ENCODE data around the gene SIM2.

- TF ChIP-seq CTCF (IDR thresholded peaks at IDR 0.05; ENCODE audit: insufficient read depth, low read depth, low read length) (no peak), EZH2 (IDR thresholded peaks at IDR 0.05; ENCODE audit: insufficient read depth, low read length) (no peak)
Measured at GRCh38 chr21:36757196-36757595, 58.3 kb downstream of the SIM2 start.

Data from astrocyte (in vitro differentiated cells and primary cell).